ENCODE measurements around the gene CADPS2. TPM values are rescaled to one million over a fixed set of nuclear protein-coding genes. Genes with fewer than 3 reads are reported as not detected.

The CADPS2 gene
- polyA plus RNA-seq, 1 donor, result 15.1 TPM

DNA sequence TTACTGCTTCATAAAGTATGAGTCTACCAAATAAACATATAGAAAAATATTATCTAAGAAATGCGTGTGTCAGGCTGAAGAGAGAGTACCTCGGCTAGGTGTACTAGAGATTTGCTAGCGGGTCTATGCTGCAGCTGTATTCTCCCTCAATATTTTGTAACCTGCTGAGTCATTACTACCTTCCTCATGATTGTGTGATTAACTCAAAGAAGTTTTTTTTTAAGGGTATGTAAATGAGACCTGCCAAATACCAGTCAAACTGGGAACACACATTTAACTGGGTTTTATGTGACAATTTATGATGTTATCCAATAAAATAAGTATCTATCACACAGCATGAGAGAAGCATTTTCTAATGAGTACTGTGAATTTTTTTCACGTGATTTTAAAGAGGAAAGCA lies 367.8 kb downstream of the CADPS2 start:
- WGBS (ENCODE audit: insufficient coverage, low lambda C conversion rate), result no CpG with 5 or more reads among the region's 4 CpGs
- no peaks in the 10 kb centered on the region for H3K9me3 ChIP-seq (ENCODE audit: control insufficient read depth, low read depth, low read length)
- H3K4me1 ChIP-seq (ENCODE audit: control insufficient read depth, insufficient read depth, low read length), result peaks cover 3% of the 10 kb centered on the region

DNA sequence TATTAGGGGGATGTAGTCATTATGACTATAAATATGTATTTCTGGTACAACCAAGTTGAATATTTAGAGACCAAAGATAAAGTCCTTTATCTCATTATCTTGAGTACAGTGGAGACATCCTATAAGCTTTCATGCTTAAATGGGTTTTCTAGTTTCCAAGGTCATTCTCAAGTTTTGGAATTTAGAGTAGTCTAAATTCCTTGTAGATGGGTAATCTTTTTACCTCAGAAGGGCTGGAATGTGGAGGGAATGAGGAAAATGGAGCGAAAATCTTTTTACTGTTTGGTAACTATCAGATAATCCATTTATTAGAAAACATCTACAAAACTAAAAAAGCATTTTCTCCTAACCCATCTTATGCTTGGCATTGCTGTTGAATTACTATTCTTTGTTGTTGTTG lies 368.7 kb downstream of the CADPS2 start:
- 100% methylated on average over 1 of the region's 1 CpG for WGBS (ENCODE audit: insufficient coverage, low lambda C conversion rate)
- H3K4me1 ChIP-seq (ENCODE audit: control insufficient read depth, insufficient read depth, low read length), result peaks cover 3% of the 10 kb centered on the region
- H3K27me3 ChIP-seq (ENCODE audit: control insufficient read depth, insufficient read depth, low read length), result no peaks in the 10 kb centered on the region
- H3K4me3 ChIP-seq (ENCODE audit: low read length), result no peak overlapping the region
- no peaks in the 10 kb centered on the region for H3K9me3 ChIP-seq (ENCODE audit: control insufficient read depth, low read depth, low read length)
- H3K36me3 ChIP-seq (ENCODE audit: control insufficient read depth, insufficient read depth, low read length), result no peaks in the 10 kb centered on the region
- no peak overlapping the region for H3K27ac ChIP-seq (ENCODE audit: low read length)
- DNase-seq, result no peak

More for the DNA sequence above, 367.8 kb downstream of the CADPS2 start:
- Histone ChIP-seq H3K27ac (ENCODE audit: low read length) (no peak overlapping the region), H3K36me3 (ENCODE audit: control insufficient read depth, insufficient read depth, low read length) (no peaks in the 10 kb centered on the region), H3K4me3 (ENCODE audit: low read length) (no peak overlapping the region), H3K27me3 (ENCODE audit: control insufficient read depth, insufficient read depth, low read length) (no peaks in the 10 kb centered on the region)
- DNase-seq, result no peak

DNA sequence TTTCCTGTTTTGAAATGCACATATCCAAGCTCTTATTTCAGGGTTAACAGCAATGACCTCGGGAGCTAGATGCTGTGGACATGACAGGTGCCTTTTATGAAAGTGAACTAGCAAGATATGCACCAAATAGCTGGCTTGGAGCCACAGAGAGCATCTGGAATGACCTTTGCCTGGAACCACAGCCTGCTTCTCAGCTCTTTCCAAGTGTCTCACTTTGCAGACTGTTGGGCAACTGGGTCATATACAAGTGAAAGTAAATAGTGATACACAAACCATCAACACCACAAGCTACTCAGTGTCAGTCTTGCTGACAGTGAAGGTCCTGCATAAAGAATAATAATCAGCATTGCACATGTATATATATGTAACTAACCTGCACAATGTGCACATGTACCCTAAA lies 370.9 kb downstream of the CADPS2 start:
- DNase-seq, result peak; percentile 19 to 64
- no peaks in the 10 kb centered on the region for H3K9me3 ChIP-seq (ENCODE audit: control insufficient read depth, low read depth, low read length)
- peaks cover 3% of the 10 kb centered on the region for H3K4me1 ChIP-seq (ENCODE audit: control insufficient read depth, insufficient read depth, low read length)
- no peak overlapping the region for H3K4me3 ChIP-seq (ENCODE audit: low read length)
- no CpG with 5 or more reads among the region's 1 CpG for WGBS (ENCODE audit: insufficient coverage, low lambda C conversion rate)
- no peak overlapping the region for H3K27ac ChIP-seq (ENCODE audit: low read length)
- no peaks in the 10 kb centered on the region for H3K36me3 ChIP-seq (ENCODE audit: control insufficient read depth, insufficient read depth, low read length)
- no peaks in the 10 kb centered on the region for H3K27me3 ChIP-seq (ENCODE audit: control insufficient read depth, insufficient read depth, low read length)

DNA sequence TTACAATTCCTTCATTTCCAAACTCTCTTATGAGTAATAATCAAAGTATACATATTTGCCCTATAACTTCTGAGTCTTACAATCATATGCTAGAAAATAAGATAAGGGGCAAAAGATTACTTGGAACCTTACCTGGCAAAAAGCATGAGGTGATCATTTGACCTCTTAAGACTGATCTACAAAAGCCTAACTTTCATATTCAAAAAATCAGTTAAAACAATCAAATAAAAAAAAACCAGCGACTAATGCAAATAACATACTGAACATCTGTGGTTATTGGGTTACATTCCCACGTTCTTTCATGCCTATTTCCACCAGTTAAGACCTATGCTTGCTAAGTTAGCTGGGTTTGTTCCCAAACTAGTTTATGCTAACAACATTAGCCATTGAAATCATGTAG lies 375.0 kb downstream of the CADPS2 start:
- Histone ChIP-seq H3K4me1 (ENCODE audit: control insufficient read depth, insufficient read depth, low read length) (peaks cover 3% of the 10 kb centered on the region), H3K27me3 (ENCODE audit: control insufficient read depth, insufficient read depth, low read length) (no peaks in the 10 kb centered on the region), H3K9me3 (ENCODE audit: control insufficient read depth, low read depth, low read length) (no peaks in the 10 kb centered on the region), H3K4me3 (ENCODE audit: low read length) (no peak overlapping the region), H3K36me3 (ENCODE audit: control insufficient read depth, insufficient read depth, low read length) (no peaks in the 10 kb centered on the region), H3K27ac (ENCODE audit: low read length) (no peak overlapping the region)
- WGBS (ENCODE audit: insufficient coverage, low lambda C conversion rate), result 67% methylated on average over 1 of the region's 2 CpGs
- DNase-seq, result no peak

DNA sequence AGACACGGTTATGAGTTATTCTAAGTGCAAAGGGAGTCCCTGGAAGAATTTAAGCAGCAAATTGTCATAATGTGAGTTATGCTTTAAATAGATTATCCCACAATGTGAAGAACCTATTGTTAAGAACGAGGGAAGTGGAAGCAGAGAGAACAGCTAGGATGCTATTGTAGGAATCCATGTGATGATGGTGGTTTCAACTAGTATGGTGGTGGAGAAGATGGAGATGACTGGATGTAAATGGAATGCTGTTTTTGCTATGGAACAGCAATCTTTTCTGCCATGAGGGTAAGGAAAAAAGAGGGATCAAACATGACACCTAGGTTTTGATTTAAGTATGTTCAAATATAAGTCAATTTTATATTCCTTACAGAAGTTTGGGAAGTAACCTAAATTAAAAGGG lies 378.7 kb downstream of the CADPS2 start:
- H3K27ac ChIP-seq (ENCODE audit: low read length), result no peak overlapping the region
- no peaks in the 10 kb centered on the region for H3K27me3 ChIP-seq (ENCODE audit: control insufficient read depth, insufficient read depth, low read length)
- no peaks in the 10 kb centered on the region for H3K36me3 ChIP-seq (ENCODE audit: control insufficient read depth, insufficient read depth, low read length)
- H3K4me1 ChIP-seq (ENCODE audit: control insufficient read depth, insufficient read depth, low read length), result no peaks in the 10 kb centered on the region
- H3K9me3 ChIP-seq (ENCODE audit: control insufficient read depth, low read depth, low read length), result no peaks in the 10 kb centered on the region
- no CpG with 5 or more reads among the region's 2 CpGs for WGBS (ENCODE audit: insufficient coverage, low lambda C conversion rate)
- no peak for DNase-seq
- H3K4me3 ChIP-seq (ENCODE audit: low read length), result no peak overlapping the region

DNA sequence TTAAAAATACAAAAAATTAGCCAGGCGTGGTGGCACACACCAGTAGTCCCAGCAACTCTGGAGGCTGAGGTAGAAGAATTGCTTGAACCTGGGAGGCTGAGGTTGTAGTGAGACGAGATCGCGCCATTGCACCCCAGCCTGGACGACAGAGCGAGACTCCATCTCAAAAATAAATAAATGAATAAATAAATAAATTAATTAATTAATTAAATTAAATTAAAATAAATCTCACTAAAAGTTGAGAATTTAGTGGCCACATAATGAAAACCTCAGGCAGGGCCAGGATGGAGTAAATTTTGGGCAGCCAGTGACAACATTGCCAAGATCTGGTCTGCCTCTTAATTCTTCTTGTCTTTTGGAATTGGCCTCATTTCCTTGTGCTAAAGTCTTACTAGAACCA lies 394.3 kb downstream of the CADPS2 start:
- Histone ChIP-seq H3K27ac (ENCODE audit: low read length) (no peak overlapping the region), H3K4me3 (ENCODE audit: low read length) (no peak overlapping the region), H3K9me3 (ENCODE audit: control insufficient read depth, low read depth, low read length) (no peaks in the 10 kb centered on the region), H3K4me1 (ENCODE audit: control insufficient read depth, insufficient read depth, low read length) (no peaks in the 10 kb centered on the region), H3K36me3 (ENCODE audit: control insufficient read depth, insufficient read depth, low read length) (no peaks in the 10 kb centered on the region), H3K27me3 (ENCODE audit: control insufficient read depth, insufficient read depth, low read length) (no peaks in the 10 kb centered on the region)
- DNase-seq, result no peak
- WGBS (ENCODE audit: insufficient coverage, low lambda C conversion rate), result 100% methylated on average over 4 of the region's 6 CpGs

DNA sequence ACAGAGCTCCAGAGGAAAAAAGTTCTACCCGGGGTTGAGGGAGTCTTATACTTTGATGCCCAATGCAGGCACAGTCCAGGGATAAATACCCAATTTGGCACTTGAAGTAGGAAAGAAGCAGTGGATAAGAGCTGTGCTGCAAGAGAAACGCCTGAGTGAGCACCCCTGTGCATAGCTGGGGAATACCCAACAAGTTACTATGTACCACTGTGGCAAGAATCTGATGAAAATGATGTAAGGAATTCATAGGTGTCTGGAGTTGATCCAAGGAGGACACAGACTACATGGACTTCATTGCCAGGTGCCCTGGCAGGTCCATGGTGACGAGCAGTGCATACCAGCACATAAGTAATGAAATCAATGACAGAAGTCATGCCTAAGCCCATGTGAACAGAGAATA lies 398.0 kb downstream of the CADPS2 start:
- Histone ChIP-seq H3K4me1 (ENCODE audit: control insufficient read depth, insufficient read depth, low read length) (no peaks in the 10 kb centered on the region), H3K27me3 (ENCODE audit: control insufficient read depth, insufficient read depth, low read length) (no peaks in the 10 kb centered on the region), H3K36me3 (ENCODE audit: control insufficient read depth, insufficient read depth, low read length) (no peaks in the 10 kb centered on the region), H3K9me3 (ENCODE audit: control insufficient read depth, low read depth, low read length) (no peaks in the 10 kb centered on the region), H3K27ac (ENCODE audit: low read length) (no peak overlapping the region), H3K4me3 (ENCODE audit: low read length) (no peak overlapping the region)
- no CpG with 5 or more reads among the region's 3 CpGs for WGBS (ENCODE audit: insufficient coverage, low lambda C conversion rate)
- no peak for DNase-seq

DNA sequence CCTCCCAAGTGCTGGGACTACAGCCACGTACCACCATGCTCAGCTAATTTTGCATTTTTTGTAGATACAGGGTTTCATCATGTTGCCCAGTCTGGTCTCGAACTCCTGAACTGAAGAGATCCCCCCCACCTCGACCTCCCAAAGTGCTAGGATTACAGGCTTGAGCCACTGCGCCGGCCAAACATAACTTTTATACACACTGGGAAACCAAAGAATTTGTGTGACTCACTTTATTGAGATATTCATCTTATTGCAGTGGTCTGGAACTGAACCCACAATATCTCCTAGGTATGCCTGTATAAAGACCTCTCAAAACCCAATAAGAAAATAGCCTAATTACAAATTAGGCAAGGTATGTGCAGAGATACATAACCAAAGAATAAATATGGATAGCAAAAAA lies 399.1 kb downstream of the CADPS2 start:
- H3K27me3 ChIP-seq (ENCODE audit: control insufficient read depth, insufficient read depth, low read length), result no peaks in the 10 kb centered on the region
- no peaks in the 10 kb centered on the region for H3K4me1 ChIP-seq (ENCODE audit: control insufficient read depth, insufficient read depth, low read length)
- no peak overlapping the region for H3K4me3 ChIP-seq (ENCODE audit: low read length)
- H3K27ac ChIP-seq (ENCODE audit: low read length), result no peak overlapping the region
- no peaks in the 10 kb centered on the region for H3K36me3 ChIP-seq (ENCODE audit: control insufficient read depth, insufficient read depth, low read length)
- no CpG with 5 or more reads among the region's 5 CpGs for WGBS (ENCODE audit: insufficient coverage, low lambda C conversion rate)
- H3K9me3 ChIP-seq (ENCODE audit: control insufficient read depth, low read depth, low read length), result no peaks in the 10 kb centered on the region
- no peak for DNase-seq

DNA sequence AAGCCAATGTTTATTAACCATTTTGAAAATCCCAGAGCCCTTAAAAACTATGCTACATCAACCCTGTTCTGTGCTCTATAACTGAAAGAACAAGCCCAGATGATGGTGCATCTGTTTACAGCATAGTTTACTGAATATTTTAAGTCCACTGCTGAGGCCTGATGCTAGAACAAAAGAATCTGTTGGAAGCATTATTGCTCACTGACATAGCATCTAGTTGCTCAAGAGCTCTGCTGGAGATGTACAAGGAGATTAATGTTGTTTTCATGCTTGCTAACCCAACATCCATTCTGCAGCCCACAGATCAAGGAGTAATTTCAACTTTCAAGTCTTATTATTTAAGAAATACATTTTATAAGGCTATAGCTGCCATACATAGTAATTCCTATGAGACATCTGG lies 400.4 kb downstream of the CADPS2 start:
- H3K4me1 ChIP-seq (ENCODE audit: control insufficient read depth, insufficient read depth, low read length), result no peaks in the 10 kb centered on the region
- H3K36me3 ChIP-seq (ENCODE audit: control insufficient read depth, insufficient read depth, low read length), result no peaks in the 10 kb centered on the region
- H3K27me3 ChIP-seq (ENCODE audit: control insufficient read depth, insufficient read depth, low read length), result no peaks in the 10 kb centered on the region
- H3K27ac ChIP-seq (ENCODE audit: low read length), result no peak overlapping the region
- H3K9me3 ChIP-seq (ENCODE audit: control insufficient read depth, low read depth, low read length), result no peaks in the 10 kb centered on the region
- DNase-seq, result no peak
- H3K4me3 ChIP-seq (ENCODE audit: low read length), result no peak overlapping the region

DNA sequence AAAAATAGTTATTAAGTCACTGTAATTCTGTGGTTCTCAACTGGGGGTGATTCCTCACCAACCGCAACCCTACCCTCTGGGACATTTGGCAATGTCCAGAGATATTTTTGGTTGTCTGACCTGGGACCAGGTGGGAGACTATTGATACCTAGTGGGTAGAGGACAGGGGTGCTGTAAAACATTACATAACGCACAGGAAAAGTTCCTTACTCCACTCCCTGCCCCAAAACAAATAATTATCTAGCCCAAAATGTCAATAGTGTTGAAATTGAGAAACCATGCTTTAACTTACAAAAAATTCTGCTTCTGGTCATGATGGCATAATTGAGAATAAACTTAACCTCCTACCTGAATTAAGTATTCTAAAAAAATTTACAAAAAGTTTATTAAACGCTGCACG lies 404.0 kb downstream of the CADPS2 start:
- DNase-seq, result no peak
- no peaks in the 10 kb centered on the region for H3K36me3 ChIP-seq (ENCODE audit: control insufficient read depth, insufficient read depth, low read length)
- WGBS (ENCODE audit: insufficient coverage, low lambda C conversion rate), result 100% methylated on average over 1 of the region's 4 CpGs
- no peaks in the 10 kb centered on the region for H3K9me3 ChIP-seq (ENCODE audit: control insufficient read depth, low read depth, low read length)
- H3K4me1 ChIP-seq (ENCODE audit: control insufficient read depth, insufficient read depth, low read length), result no peaks in the 10 kb centered on the region
- no peak overlapping the region for H3K4me3 ChIP-seq (ENCODE audit: low read length)
- no peak overlapping the region for H3K27ac ChIP-seq (ENCODE audit: low read length)
- H3K27me3 ChIP-seq (ENCODE audit: control insufficient read depth, insufficient read depth, low read length), result no peaks in the 10 kb centered on the region

DNA sequence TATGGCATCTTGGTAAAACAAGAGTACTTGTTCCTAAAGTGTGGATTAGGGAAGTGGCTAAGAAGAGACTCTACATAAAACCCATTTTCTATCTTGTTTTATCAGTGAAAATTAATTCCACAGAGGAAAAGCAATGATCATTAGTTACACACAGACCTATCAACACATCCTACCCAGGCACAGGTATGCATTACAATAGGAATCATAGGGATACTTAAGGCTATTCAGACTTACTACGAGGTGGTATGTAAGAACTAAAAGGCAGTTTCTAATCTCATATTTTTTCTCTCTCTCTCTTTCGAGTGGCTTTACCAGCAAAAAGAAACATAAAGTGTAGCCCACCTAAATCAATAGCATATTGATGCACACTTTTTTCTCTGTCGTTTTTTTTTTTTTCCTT lies 415.4 kb downstream of the CADPS2 start:
- WGBS (ENCODE audit: insufficient coverage, low lambda C conversion rate), result 43% methylated on average over 2 of the region's 3 CpGs
- Histone ChIP-seq H3K9me3 (ENCODE audit: control insufficient read depth, low read depth, low read length) (no peaks in the 10 kb centered on the region), H3K4me1 (ENCODE audit: control insufficient read depth, insufficient read depth, low read length) (no peaks in the 10 kb centered on the region), H3K4me3 (ENCODE audit: low read length) (no peak overlapping the region), H3K36me3 (ENCODE audit: control insufficient read depth, insufficient read depth, low read length) (no peaks in the 10 kb centered on the region), H3K27ac (ENCODE audit: low read length) (no peak overlapping the region), H3K27me3 (ENCODE audit: control insufficient read depth, insufficient read depth, low read length) (no peaks in the 10 kb centered on the region)
- no peak for DNase-seq

All from large intestine (tissue), 3 donors.